ENCODE measurements around the gene BBS2. TPM values are rescaled to one million over a fixed set of nuclear protein-coding genes. Genes with fewer than 3 reads are reported as not detected.

The BBS2 gene
- total and polyA plus RNA-seq, 2 experiments from 2014 or later: 13.7 to 25.2 TPM

- ATAC-seq (no peak), DNase-seq (ENCODE audit: low spot score) (no peak)
- H2AFZ ChIP-seq: no peak overlapping the region
- H3K4me1 ChIP-seq (ENCODE audit: insufficient read depth): no peaks in the 10 kb centered on the region
- H4K20me1 ChIP-seq (replicated peaks; ENCODE audit: insufficient read depth): peaks cover 17% of the 10 kb centered on the region
- no peaks in the 10 kb centered on the region for H3F3A ChIP-seq (replicated peaks; ENCODE audit: low read depth)
- H3K4me3 Mint-ChIP-seq: no peak overlapping the region
- peaks cover 68% of the 10 kb centered on the region for H3K36me3 ChIP-seq (ENCODE audit: insufficient read depth)
- no peak overlapping the region for H3K4me2 ChIP-seq
- no peaks in the 10 kb centered on the region for H3K4me1 Mint-ChIP-seq
- H3K4me3 ChIP-seq: no peak overlapping the region
- no peak overlapping the region for H3K27ac Mint-ChIP-seq
- H3K79me2 ChIP-seq (replicated peaks; ENCODE audit: insufficient read depth): no peaks in the 10 kb centered on the region
- H3K9me2 ChIP-seq (ENCODE audit: insufficient read depth): no peaks in the 10 kb centered on the region
- no peaks in the 10 kb centered on the region for H3K9me3 Mint-ChIP-seq
- no peaks in the 10 kb centered on the region for H3K27me3 ChIP-seq (ENCODE audit: insufficient read depth)
- no peak overlapping the region for H3K27ac ChIP-seq (ENCODE audit: low read depth)
- peaks cover 63% of the 10 kb centered on the region for H3K36me3 Mint-ChIP-seq (ENCODE audit: low read depth)
- TF ChIP-seq CREB1 (CRISPR knock-in tag; IDR thresholded peaks at IDR 0.05; ENCODE audit: low read depth) (no peak), POLR2AphosphoS5 (IDR thresholded peaks at IDR 0.05; ENCODE audit: low read depth) (no peak), JUNB (IDR thresholded peaks at IDR 0.05; ENCODE audit: unreplicated experiment) (no peak), ZNF462 (CRISPR knock-in tag; IDR thresholded peaks at IDR 0.05) (no peak), EZH2phosphoT487 (IDR thresholded peaks at IDR 0.05; ENCODE audit: unreplicated experiment) (no peak), NANOG (IDR thresholded peaks at IDR 0.05; ENCODE audit: borderline replicate concordance) (no peak), EZH2 (IDR thresholded peaks at IDR 0.05; ENCODE audit: low read depth, unreplicated experiment) (no peak), ZNF114 (CRISPR knock-in tag; IDR thresholded peaks at IDR 0.05) (no peak), STAT1 (IDR thresholded peaks at IDR 0.05; ENCODE audit: unreplicated experiment) (no peak), ZNF331 (CRISPR knock-in tag; IDR thresholded peaks at IDR 0.05; ENCODE audit: low read depth) (no peak)
- TF ChIP-seq, protein P1, sequence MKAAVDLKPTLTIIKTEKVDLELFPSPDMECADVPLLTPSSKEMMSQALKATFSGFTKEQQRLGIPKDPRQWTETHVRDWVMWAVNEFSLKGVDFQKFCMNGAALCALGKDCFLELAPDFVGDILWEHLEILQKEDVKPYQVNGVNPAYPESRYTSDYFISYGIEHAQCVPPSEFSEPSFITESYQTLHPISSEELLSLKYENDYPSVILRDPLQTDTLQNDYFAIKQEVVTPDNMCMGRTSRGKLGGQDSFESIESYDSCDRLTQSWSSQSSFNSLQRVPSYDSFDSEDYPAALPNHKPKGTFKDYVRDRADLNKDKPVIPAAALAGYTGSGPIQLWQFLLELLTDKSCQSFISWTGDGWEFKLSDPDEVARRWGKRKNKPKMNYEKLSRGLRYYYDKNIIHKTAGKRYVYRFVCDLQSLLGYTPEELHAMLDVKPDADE (IDR thresholded peaks at IDR 0.05): no peak
- H3K27me3 Mint-ChIP-seq (ENCODE audit: insufficient read depth, low read depth, poor library complexity): no peaks in the 10 kb centered on the region
Observed at GRCh38 chr16:56462064-56462796, 57.6 kb downstream of the BBS2 start.
